PC-3 (cell line): ENCODE data around the gene GSC2. TPM values are rescaled to one million over a fixed set of nuclear protein-coding genes. Genes with fewer than 3 reads are reported as not detected.

Experiments
- ATAC-seq: fragments of 200-7000 bp; cut with Tn5 transposase; 2 replicates; pipeline ENCODE4 v1.9.1; 2020; ENCODE audit warnings: mild to moderate bottlenecking, moderate library complexity
- BruUV-seq: library from RNA; stranded (reverse); fragments of 400-500 nt; replicated peaks from 2 replicates; lab custom pipeline; 2021; lab: Mats Ljungman, UMichigan
- CTCF ChIA-PET: fragments of 300-600 bp; sonication (Branson Sonifier 250); formaldehyde crosslinking; loops from one replicate; lab custom pipeline; 2022; ENCODE audit warnings: antibody characterized with exemption; lab: Charles Lee
- POLR2A ChIA-PET: fragments of 300-600 bp; sonication (Branson Sonifier 250); formaldehyde crosslinking; loops from one replicate; lab custom pipeline; 2022; ENCODE audit warnings: antibody characterized with exemption; ENCODE audit not compliant: unreplicated experiment; lab: Charles Lee
- DNase-seq: peaks from one replicate; pipeline ENCODE4 v3.0.0-alpha.2; 2015
- H2AFZ ChIP-seq: fragments of 300-600 bp; sonication (generic); 2 replicates; pipeline ENCODE4 v1.6.0; 2016; ENCODE audit warnings: antibody characterized with exemption, low read length
- H3F3A ChIP-seq: fragments of 300-600 bp; sonication (generic); one replicate; pipeline ENCODE4 v1.6.0; 2017; ENCODE audit warnings: antibody characterized with exemption, low read length, control low read depth, mild to moderate bottlenecking; ENCODE audit not compliant: unreplicated experiment
- H3K27ac ChIP-seq: fragments of 300-600 bp; sonication (generic); 2 replicates; pipeline ENCODE4 v1.5.1; 2016; ENCODE audit warnings: mild to moderate bottlenecking, low read length
- H3K27me3 ChIP-seq: fragments of 300-600 bp; sonication (generic); 2 replicates; pipeline ENCODE4 v1.6.1; 2016; ENCODE audit warnings: low read length, mixed read lengths
- H3K36me3 ChIP-seq: fragments of 300-600 bp; sonication (generic); 2 replicates; pipeline ENCODE4 v1.6.1; 2016; ENCODE audit warnings: low read depth, mixed run types, low read length, mixed read lengths
- H3K4me1 ChIP-seq: fragments of 300-600 bp; sonication (generic); 2 replicates; pipeline ENCODE4 v1.5.1; 2016; ENCODE audit warnings: low read length; ENCODE audit not compliant: insufficient read depth
- H3K4me2 ChIP-seq: fragments of 300-600 bp; sonication (generic); 2 replicates; pipeline ENCODE4 v1.6.0; 2016; ENCODE audit warnings: low read length
- H3K4me3 ChIP-seq: fragments of 300-600 bp; sonication (generic); 2 replicates; pipeline ENCODE4 v1.5.1; 2016; ENCODE audit warnings: mild to moderate bottlenecking, low read length, mixed read lengths
- H3K79me2 ChIP-seq: fragments of 300-600 bp; sonication (generic); 2 replicates; pipeline ENCODE4 v1.6.1; 2017; ENCODE audit warnings: low read length, mixed read lengths
- H3K9ac ChIP-seq: fragments of 300-600 bp; sonication (generic); 2 replicates; pipeline ENCODE4 v1.6.0; 2016; ENCODE audit warnings: mild to moderate bottlenecking, low read length
- H3K9me2 ChIP-seq: fragments of 300-600 bp; sonication (generic); replicated peaks from 2 replicates; pipeline ENCODE4 v1.6.1; 2016; ENCODE audit warnings: mixed run types, low read length, mixed read lengths
- H3K9me3 ChIP-seq: fragments of 300-600 bp; sonication (generic); 2 replicates; pipeline ENCODE4 v1.6.1; 2016; ENCODE audit warnings: low read length, mixed read lengths
- H4K20me1 ChIP-seq: fragments of 300-600 bp; sonication (generic); 2 replicates; pipeline ENCODE4 v1.6.1; 2016; ENCODE audit warnings: low read length, mixed read lengths
- EZH2 ChIP-seq: fragments of 300-600 bp; sonication (generic); IDR thresholded peaks from one replicate; pipeline ENCODE4 v1.6.1; 2017; ENCODE audit warnings: antibody characterized with exemption, mild to moderate bottlenecking, low read length; ENCODE audit not compliant: unreplicated experiment
- EZH2phosphoT487 ChIP-seq: fragments of 300-600 bp; sonication (generic); IDR thresholded peaks from 2 replicates; pipeline ENCODE4 v1.6.1; 2018; ENCODE audit warnings: mild to moderate bottlenecking, antibody characterized with exemption, low read length, borderline replicate concordance
- intact Hi-C: fragments of 100-400 bp; cut with micrococcal nuclease; formaldehyde crosslinking; loops from 2 replicates; pipeline ENCODE4 v1.9.0; 2023
- total RNA-seq: library from RNA; depleted of rRNA; stranded (reverse); fragments of >200 nt; gene quantifications from 2 replicates; pipeline ENCODE4 v1.2.3, GENCODE V29; 2014
- TF ChIP-seq, protein P1 (sequence below): fragments of 300-600 bp; sonication (generic); conservative IDR thresholded peaks from 2 replicates; pipeline ENCODE4 v1.5.1; 2017; ENCODE audit warnings: antibody characterized with exemption, low read depth, mild to moderate bottlenecking, low read length

Gene GSC2
- total RNA-seq, 1 experiment from 2014 or later, result not detected

DNA sequence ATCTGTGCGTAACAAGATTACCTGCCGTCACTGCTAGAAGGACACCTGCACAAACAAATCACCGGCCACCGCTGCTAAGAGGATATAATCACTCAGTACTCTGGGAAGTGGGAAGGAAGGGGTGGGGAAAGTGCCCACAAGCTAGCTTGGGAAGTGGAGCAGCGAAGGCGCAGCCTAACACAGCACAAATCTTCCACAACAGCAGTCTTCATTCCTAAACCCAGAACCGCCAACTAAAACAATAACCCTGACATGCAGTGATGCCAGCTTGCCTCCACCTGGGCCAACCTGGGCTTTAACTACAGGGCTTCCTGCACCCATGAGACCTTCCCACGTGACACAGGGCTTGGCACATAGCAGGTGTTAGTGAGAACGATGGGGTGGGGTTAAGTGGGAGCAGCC lies 33.0 kb downstream of the GSC2 start:
- Histone ChIP-seq H3K4me3 (no peak overlapping the region), H3K79me2 (peaks cover 86% of the 10 kb centered on the region), H3K27ac (no peak overlapping the region), H3K27me3 (no peaks in the 10 kb centered on the region), H3F3A (no peaks in the 10 kb centered on the region), H2AFZ (no peak overlapping the region), H4K20me1 (peaks cover 50% of the 10 kb centered on the region; the same call in 1 of the 2 replicates), H3K4me2 (no peak overlapping the region), H3K36me3 (no peaks in the 10 kb centered on the region), H3K4me1 (peaks cover 13% of the 10 kb centered on the region), H3K9ac (no peak overlapping the region), H3K9me2 (no peaks in the 10 kb centered on the region), H3K9me3 (no peaks in the 10 kb centered on the region)
- no TSS peak for BruUV-seq
- no peak for TF ChIP-seq EZH2
- TF ChIP-seq, protein P1, sequence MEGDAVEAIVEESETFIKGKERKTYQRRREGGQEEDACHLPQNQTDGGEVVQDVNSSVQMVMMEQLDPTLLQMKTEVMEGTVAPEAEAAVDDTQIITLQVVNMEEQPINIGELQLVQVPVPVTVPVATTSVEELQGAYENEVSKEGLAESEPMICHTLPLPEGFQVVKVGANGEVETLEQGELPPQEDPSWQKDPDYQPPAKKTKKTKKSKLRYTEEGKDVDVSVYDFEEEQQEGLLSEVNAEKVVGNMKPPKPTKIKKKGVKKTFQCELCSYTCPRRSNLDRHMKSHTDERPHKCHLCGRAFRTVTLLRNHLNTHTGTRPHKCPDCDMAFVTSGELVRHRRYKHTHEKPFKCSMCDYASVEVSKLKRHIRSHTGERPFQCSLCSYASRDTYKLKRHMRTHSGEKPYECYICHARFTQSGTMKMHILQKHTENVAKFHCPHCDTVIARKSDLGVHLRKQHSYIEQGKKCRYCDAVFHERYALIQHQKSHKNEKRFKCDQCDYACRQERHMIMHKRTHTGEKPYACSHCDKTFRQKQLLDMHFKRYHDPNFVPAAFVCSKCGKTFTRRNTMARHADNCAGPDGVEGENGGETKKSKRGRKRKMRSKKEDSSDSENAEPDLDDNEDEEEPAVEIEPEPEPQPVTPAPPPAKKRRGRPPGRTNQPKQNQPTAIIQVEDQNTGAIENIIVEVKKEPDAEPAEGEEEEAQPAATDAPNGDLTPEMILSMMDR, result no peak
- no peak for TF ChIP-seq EZH2phosphoT487
- no peak for ATAC-seq
- ChIA-PET CTCF (no interaction called here), POLR2A (no interaction called here)
- no peak for DNase-seq
- intact Hi-C loops, result no loop called here

DNA sequence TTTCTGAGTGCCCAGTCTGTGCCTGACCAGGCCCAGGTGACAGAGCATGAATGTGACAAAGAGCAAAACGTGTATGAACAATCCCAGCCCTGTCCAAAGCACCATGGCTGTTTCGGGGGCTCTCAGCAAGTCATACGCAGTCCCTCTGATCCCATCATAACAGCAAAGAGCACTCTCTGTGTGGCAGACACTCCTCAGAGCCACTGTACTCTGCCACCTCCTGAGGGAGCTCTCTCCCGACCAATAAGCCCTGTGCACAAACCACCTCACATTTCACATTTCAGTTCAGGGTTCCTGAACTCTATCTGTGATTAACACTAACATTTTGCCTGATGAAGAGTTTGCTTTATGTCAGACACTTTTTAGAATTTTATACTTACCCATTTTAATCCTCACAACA lies 34.5 kb downstream of the GSC2 start:
- Histone ChIP-seq H3K79me2 (peaks cover 86% of the 10 kb centered on the region), H4K20me1 (peaks cover 53% of the 10 kb centered on the region; the same call in 1 of the 2 replicates), H3K36me3 (no peaks in the 10 kb centered on the region), H3F3A (no peaks in the 10 kb centered on the region), H3K9me3 (no peaks in the 10 kb centered on the region), H3K4me1 (peaks cover 11% of the 10 kb centered on the region), H3K9me2 (no peaks in the 10 kb centered on the region), H3K4me2 (no peak overlapping the region), H2AFZ (no peak overlapping the region), H3K9ac (no peak overlapping the region), H3K4me3 (no peak overlapping the region), H3K27me3 (no peaks in the 10 kb centered on the region), H3K27ac (no peak overlapping the region)
- ATAC-seq (peak; percentile 45; the same call in 1 of the 2 replicates), DNase-seq (no peak)
- no peak for TF ChIP-seq EZH2phosphoT487
- TF ChIP-seq, protein P1, result peak; percentile 35
- BruUV-seq, result no TSS peak
- POLR2A ChIA-PET, result no interaction called here
- CTCF ChIA-PET, result no interaction called here
- intact Hi-C loops, result no loop called here

DNA sequence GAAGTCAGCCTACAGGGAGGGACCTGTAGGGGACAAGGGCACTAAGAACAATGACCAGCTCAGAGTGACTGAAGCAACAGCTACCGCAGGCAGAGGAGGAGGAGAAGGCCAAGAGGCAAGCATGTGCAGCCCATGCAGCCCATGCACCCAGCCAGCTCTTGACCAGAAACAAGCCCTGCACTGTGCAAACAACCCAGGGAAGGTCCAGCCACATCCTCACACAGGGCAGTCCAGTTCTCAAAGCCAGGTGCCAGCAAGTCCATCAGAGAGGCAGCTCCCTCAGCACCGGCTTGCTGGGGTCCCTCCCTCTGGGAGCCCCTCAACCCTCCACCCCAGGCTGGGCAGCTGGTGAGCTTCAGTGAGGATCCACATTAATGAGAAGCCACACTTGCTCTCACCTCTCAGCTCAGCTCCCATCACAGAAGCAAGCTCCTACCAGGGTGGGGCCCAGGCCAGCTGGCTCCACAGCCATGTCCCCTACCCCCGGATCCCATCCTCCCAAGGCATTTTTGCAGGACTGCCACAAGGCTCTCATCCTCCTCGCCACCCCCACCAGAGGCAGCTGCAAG lies 35.0 kb downstream of the GSC2 start:
- POLR2A ChIA-PET, result no interaction called here

More for the DNA sequence above, 35.0 kb downstream of the GSC2 start:
- no peak for ATAC-seq
- CTCF ChIA-PET, result no interaction called here
- Histone ChIP-seq H3K36me3 (no peaks in the 10 kb centered on the region), H3K9ac (no peak overlapping the region), H3K4me2 (no peak overlapping the region), H3K79me2 (peaks cover 84% of the 10 kb centered on the region), H4K20me1 (peaks cover 49% of the 10 kb centered on the region; the same call in 1 of the 2 replicates), H3K9me2 (no peaks in the 10 kb centered on the region), H2AFZ (no peak overlapping the region), H3F3A (no peaks in the 10 kb centered on the region), H3K27me3 (no peaks in the 10 kb centered on the region), H3K4me1 (peaks cover 5% of the 10 kb centered on the region), H3K9me3 (no peaks in the 10 kb centered on the region), H3K4me3 (no peak overlapping the region), H3K27ac (no peak overlapping the region)
- TF ChIP-seq EZH2phosphoT487, result no peak
- no peak for TF ChIP-seq EZH2
- TF ChIP-seq, protein P1, result no peak
- no peak for DNase-seq
- BruUV-seq, result no TSS peak
- intact Hi-C loops, result no loop called here
